ENCODE data around the gene ERCC1.
"Not testable (repeated sequence)": the region's sequence is repeated elsewhere in the genome, so short reads cannot be mapped to it uniquely, and the experiment has no call there.

Gene ERCC1

DNA sequence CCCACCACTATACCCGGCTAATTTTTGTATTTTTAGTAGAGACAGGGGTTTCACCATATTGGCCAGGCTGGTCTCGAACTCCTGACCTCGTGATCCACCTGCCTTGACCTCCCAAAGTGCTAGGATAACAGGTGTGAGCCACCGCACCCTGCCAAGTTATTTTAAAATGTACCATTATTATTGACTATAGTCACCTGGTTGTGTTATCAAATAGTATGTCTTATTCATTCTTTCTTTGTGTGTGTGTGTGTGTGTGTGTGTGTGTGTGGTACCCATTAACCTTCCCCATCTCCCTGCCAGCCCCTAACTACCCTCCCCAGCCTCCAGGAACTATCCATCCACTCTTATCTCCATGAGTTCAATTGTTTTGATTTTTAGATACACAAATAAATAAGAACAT is 13.4 kb downstream of the ERCC1 start:
- H3K4me3 Mint-ChIP-seq; H3K27me3 Mint-ChIP-seq; H3K9me3 Mint-ChIP-seq; H3K27ac Mint-ChIP-seq; intact Hi-C loops (cut with micrococcal nuclease): not testable (repeated sequence)
- Mint-ChIP-seq H3K4me1 (ENCODE audit: low read depth) (peaks cover 44% of the 10 kb centered on the region), H3K36me3 (ENCODE audit: low read depth) (peaks cover 44% of the 10 kb centered on the region)

DNA sequence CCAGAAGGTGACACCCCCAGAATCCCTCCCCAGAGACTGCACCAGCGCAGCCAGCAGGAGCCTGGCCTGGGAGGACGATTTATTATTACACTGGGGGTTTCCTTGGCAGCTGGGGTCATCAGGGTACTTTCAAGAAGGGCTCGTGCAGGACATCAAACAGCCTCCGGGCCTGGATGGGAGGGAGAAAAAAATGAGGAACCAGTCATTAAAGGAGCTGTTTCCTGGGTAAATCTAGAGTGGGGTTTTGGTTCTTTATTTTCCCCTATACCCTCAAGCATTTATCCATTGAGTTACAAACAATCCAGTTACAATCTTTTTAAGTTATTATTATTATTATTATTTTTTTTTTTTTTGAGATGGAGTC is 14.2 kb downstream of the ERCC1 start:
- Mint-ChIP-seq H3K27me3 (peaks cover 8% of the 10 kb centered on the region), H3K4me1 (ENCODE audit: low read depth) (peaks cover 52% of the 10 kb centered on the region), H3K27ac (peak overlapping the region; percentile 77), H3K4me3 (peak overlapping the region; percentile 39), H3K36me3 (ENCODE audit: low read depth) (peaks cover 38% of the 10 kb centered on the region), H3K9me3 (no peaks in the 10 kb centered on the region)
- intact Hi-C loops (cut with micrococcal nuclease), result no loop called here

DNA sequence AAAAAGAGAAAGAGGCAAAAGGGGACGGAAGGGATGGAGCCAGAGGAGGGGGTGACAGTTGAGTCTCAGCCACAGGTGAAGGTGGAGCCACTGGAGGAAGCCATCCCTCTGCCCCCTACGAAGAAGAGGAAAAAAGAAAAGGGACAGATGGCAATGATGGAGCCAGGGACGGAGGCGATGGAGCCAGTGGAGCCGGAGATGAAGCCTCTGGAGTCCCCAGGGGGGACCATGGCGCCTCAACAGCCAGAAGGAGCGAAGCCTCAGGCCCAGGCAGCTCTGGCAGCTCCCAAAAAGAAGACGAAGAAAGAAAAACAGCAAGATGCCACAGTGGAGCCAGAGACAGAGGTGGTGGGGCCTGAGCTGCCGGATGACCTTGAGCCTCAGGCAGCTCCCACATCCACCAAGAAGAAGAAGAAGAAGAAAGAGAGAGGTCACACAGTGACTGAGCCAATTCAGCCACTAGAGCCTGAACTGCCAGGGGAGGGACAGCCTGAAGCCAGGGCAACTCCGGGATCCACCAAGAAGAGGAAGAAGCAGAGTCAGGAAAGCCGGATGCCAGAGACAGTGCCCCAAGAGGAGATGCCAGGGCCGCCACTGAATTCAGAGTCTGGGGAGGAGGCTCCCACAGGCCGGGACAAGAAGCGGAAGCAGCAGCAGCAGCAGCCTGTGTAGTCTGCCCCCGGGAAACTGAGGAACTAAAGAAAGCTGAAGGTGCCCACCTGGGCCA is 14.7 kb downstream of the ERCC1 start:
- Mint-ChIP-seq H3K36me3 (ENCODE audit: low read depth) (peaks cover 32% of the 10 kb centered on the region), H3K9me3 (no peaks in the 10 kb centered on the region), H3K4me1 (ENCODE audit: low read depth) (peaks cover 57% of the 10 kb centered on the region), H3K27ac (peak overlapping the region; percentile 77), H3K27me3 (peaks cover 14% of the 10 kb centered on the region), H3K4me3 (peak overlapping the region; percentile 30)
- intact Hi-C loops (cut with micrococcal nuclease), result no loop called here

DNA sequence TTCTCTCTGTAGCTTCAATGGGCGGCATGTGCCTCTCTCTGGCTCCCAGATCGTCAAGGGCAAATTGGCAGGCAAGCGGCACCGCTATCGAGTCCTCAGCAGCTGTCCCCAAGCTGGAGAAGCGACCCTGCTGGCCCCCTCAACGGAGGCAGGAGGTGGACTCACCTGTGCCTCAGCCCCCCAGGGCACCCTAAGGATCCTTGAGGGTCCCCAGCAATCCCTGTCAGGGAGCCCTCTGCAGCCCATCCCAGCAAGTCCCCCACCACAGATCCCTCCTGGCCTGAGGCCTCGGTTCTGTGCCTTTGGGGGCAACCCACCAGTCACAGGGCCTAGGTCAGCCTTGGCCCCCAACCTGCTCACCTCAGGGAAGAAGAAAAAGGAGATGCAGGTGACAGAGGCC is 15.6 kb downstream of the ERCC1 start:
- Mint-ChIP-seq H3K27ac (peak overlapping the region; percentile 77), H3K27me3 (peaks cover 22% of the 10 kb centered on the region), H3K36me3 (ENCODE audit: low read depth) (peaks cover 23% of the 10 kb centered on the region), H3K4me3 (no peak overlapping the region), H3K4me1 (ENCODE audit: low read depth) (peaks cover 64% of the 10 kb centered on the region), H3K9me3 (no peaks in the 10 kb centered on the region)
- intact Hi-C loops (cut with micrococcal nuclease), result no loop called here

DNA sequence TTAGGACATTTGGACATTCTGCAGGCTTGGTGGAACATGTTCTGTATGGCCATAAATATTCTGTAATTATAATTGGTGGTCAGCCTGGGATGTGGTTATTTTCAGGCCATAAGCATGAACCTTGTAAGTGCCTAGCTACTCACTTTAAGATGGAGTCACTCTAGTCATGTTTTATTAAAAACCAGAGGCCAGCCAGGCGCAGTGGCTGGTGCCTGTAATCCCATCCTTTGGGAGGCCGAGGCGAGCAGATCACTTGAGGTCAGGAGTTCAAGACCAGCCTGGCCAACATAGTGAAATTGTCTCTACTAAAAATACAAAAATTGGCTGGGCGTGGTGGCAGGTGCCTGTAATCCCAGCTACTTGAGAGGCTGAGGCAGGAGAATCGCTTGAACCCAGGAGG is 16.1 kb downstream of the ERCC1 start:
- Mint-ChIP-seq H3K4me1 (ENCODE audit: low read depth) (peaks cover 67% of the 10 kb centered on the region), H3K27me3 (peaks cover 28% of the 10 kb centered on the region), H3K36me3 (ENCODE audit: low read depth) (peaks cover 18% of the 10 kb centered on the region)
- H3K9me3 Mint-ChIP-seq; H3K4me3 Mint-ChIP-seq; intact Hi-C loops (cut with micrococcal nuclease); H3K27ac Mint-ChIP-seq: not testable (repeated sequence)

DNA sequence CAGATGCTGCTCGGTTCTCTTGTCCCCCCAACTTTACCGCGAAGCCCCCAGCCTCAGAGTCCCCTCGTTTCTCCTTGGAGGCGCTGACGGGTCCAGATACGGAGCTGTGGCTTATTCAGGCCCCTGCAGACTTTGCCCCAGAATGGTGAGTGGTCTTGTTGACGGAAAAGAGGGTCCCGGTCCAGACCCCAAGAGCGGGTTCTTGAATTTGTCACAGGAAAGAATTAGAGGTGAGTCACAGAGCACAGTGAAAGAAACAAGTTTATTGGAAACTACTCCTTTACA is 16.7 kb downstream of the ERCC1 start:
- peaks cover 12% of the 10 kb centered on the region for H3K36me3 Mint-ChIP-seq (ENCODE audit: low read depth)
- H3K4me1 Mint-ChIP-seq (ENCODE audit: low read depth), result peaks cover 72% of the 10 kb centered on the region
- H3K27ac Mint-ChIP-seq, result peak overlapping the region; percentile 90
- peaks cover 32% of the 10 kb centered on the region for H3K27me3 Mint-ChIP-seq
- no peaks in the 10 kb centered on the region for H3K9me3 Mint-ChIP-seq
- peak overlapping the region; percentile 95 for H3K4me3 Mint-ChIP-seq
- intact Hi-C loops (cut with micrococcal nuclease), result no loop called here

DNA sequence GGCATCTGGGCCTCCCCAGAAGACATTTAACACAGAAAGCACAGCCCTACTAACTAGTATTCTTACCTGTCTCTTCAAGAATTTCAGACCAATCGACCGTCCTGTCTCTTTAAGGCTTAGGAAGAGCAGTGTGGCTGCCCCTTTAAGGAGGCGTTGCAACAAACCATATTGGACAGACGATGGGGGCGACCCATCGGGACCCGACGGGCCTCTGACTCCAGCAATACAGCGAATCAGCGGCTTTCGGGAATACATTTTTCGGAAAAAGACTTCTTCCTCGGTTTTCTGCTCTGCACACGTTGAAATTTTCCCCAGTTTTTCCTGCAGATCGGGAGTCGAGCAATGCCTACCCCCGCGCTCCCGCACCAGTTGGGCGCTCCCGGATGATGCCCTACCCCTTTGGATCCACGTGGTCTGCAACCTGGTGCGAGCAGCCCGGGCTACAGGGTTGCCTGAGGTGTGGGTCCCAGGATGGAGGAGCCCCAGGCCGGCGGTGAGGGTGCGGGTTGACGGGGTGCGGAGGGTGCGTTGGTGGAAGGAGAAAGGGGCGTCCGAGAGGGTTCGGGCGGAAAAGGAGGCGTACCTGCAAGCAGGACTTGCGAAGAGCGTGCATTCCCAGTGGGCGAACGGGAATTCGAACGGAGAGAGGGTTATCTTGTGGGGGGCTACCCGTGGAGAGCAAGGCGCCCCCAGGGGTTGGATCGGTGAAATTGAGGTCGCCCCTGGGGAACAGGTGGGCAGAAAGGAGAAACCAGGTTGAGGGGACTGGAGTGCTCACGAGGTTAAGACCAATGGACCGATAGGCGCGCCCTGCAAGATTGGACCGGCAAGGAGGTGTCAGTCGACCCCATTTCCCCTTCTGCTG is 17.3 kb downstream of the ERCC1 start, which contains the start of gene POLR1G:
TSS of gene POLR1G (plus strand) at position 419 of the 865 bp plus-strand sequence. CDS start at position 472, 53 bp downstream.
- Mint-ChIP-seq H3K36me3 (ENCODE audit: low read depth) (peaks cover 11% of the 10 kb centered on the region), H3K9me3 (no peaks in the 10 kb centered on the region), H3K27me3 (peaks cover 34% of the 10 kb centered on the region), H3K27ac (peak within 1 kb of the TSS; percentile 90), H3K4me3 (peak within 1 kb of the TSS; percentile 95), H3K4me1 (ENCODE audit: low read depth) (peaks cover 72% of the 10 kb centered on the region)
- intact Hi-C loops (cut with micrococcal nuclease), result loop anchor here (1.0 kb wide), 1 partner anchor 17 kb away; the partner anchor contains the start of gene ERCC1

DNA sequence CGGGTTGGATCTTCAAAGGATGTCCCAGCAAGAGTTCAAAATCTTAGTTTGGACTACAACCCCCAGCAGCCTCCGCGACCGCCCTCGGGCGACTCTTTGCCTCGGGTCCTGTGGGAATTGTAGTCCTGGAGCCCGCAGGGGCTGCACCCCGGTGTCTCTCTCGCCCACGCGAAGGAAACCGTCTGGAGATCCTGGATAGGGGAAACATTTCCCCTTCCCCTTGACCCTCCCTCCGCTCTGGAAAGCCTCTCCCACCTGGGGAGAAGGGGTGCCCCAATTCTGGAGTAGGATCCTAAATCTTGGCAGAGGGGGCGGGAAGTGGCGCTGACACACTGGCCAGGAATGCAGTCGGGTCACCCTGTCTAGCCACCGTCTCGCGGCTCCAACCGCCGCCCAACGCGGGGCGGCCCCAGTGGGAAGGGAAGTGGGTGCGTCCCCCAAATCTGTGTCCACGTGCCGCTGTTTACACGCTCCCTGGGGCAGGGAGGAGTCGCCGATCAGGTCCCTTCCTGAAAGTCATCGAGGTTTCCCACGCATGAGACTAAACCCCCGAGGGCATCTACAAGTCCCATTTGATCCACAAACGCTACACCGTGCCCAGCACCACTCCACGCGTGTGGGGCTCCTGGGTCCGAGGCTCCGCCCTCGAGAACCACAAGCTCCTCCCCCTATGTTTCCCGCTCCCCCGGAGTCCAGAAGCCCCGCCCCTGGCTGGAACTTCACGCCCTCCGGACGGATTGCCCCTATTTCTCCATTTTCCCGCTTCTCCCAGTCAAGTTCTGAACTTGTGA is 18.1 kb downstream of the ERCC1 start:
- peak overlapping the region; percentile 90 for H3K27ac Mint-ChIP-seq
- peak overlapping the region; percentile 95 for H3K4me3 Mint-ChIP-seq
- no peaks in the 10 kb centered on the region for H3K9me3 Mint-ChIP-seq
- H3K4me1 Mint-ChIP-seq (ENCODE audit: low read depth), result peaks cover 68% of the 10 kb centered on the region
- peaks cover 11% of the 10 kb centered on the region for H3K36me3 Mint-ChIP-seq (ENCODE audit: low read depth)
- intact Hi-C loops (cut with micrococcal nuclease), result loop anchor here (1.0 kb wide), 1 partner anchor 18 kb away; the partner anchor contains the start of gene ERCC1
- H3K27me3 Mint-ChIP-seq, result peaks cover 36% of the 10 kb centered on the region

DNA sequence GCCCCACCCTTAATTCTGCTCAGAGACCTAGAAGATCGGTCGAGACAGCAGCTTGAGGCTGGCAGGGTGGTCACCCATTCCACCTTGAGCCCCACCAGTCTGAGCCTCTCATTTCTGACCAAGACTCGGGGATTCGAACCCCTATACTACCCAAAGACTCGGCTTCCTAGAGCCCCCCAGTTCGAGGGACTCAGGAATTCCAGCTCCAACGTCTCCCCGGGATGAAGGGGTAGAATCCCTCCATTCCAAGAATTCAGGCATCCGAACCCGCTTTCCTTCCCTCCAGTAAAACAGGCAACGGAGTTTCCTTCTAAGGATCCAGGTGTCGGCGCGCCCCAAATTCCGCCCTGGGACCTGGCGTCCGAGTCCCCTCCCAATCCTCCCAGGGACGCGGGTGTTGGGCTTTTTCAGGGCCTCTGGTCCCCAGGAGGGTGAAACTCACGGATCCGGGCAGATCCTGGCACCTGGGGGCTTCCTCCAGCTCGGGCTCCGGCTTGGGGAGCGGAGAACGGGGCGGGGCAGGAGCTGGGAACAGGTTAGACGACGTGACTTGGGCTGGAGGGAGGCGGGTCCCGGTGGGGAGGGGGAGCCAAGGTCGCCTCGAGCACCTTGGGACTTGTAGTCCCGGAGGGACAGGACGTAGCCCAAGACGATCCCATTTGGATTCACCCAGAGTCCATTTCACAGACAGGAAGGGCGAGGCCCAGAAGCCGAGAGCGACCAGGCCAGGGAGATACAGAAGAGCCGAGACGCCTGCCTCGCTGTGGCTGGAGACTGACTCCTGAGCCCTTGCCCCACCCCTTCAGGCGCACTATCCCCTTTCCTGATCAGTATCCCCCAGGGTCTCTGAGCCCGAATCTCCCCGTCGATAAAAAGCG is 18.9 kb downstream of the ERCC1 start, which contains the start of gene PPP1R13L:
TSS of gene PPP1R13L (minus strand) at position 513 of the 878 bp plus-strand sequence. CDS start 6,751 bp downstream, outside the sequence.
- peak within 1 kb of the TSS; percentile 90 for H3K27ac Mint-ChIP-seq
- intact Hi-C loops (cut with micrococcal nuclease), result no loop called here
- no peaks in the 10 kb centered on the region for H3K9me3 Mint-ChIP-seq
- H3K36me3 Mint-ChIP-seq (ENCODE audit: low read depth), result peaks cover 11% of the 10 kb centered on the region
- peak within 1 kb of the TSS; percentile 95 for H3K4me3 Mint-ChIP-seq
- peaks cover 65% of the 10 kb centered on the region for H3K4me1 Mint-ChIP-seq (ENCODE audit: low read depth)
- H3K27me3 Mint-ChIP-seq, result peaks cover 40% of the 10 kb centered on the region

DNA sequence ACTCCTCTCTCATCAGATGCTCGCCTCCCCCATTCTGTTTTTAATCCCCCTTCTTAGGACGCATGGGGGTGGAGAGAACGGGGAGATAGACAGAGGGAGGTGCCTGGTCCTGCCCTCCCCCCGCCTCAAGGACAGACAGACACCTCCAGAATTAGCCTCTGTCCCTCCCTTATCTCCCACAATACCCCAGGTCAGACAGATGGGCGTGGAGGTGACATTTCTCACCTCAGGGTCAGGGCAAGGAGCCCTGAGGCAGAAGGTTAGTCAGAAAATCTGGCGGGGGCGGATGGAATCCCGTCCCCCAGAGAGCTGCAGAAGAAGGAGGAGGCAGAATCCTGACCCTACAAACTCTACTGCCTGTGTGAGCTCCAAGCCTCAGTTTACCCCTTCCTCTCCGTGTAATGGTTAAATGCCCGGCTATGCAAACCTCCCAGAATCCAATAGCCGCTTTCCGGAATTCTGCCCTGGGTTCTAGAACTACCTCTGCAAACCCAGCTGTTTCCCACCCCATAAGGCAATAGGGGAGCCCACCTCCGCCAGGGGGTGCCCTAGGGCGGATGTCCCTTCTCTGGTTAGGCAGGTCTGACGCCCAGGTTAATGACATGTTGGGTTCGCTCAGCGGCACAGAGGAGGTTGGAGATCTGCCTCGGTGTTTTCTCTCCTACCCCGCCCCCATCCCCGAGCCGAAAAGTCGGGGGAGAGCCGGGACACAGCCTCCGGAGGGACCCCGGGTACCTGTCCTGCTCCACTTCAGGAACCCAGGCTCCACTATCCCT is 19.7 kb downstream of the ERCC1 start:
- Mint-ChIP-seq H3K4me3 (no peak overlapping the region), H3K4me1 (ENCODE audit: low read depth) (peaks cover 57% of the 10 kb centered on the region), H3K9me3 (no peaks in the 10 kb centered on the region), H3K27ac (no peak overlapping the region), H3K27me3 (peaks cover 43% of the 10 kb centered on the region), H3K36me3 (ENCODE audit: low read depth) (peaks cover 11% of the 10 kb centered on the region)
- intact Hi-C loops (cut with micrococcal nuclease), result no loop called here

DNA sequence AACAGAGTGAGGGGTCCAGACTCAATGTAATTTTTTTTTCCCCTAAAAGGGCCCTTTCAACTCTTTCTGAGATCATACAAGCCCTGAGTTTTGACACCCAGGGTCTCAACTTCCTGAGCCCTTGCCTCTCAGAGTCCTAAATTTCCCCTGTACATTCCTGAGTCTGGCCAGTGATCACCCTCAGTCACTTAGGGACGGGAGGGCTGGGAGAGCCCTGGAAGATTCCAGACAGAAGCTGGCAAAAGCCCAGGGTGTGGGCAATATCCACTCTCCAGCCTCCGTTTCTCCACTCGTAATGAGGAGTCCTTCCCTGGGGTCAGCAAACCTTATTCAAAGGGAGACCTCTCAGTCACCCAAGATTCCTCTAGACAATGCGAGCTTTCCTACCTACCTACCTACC is 20.4 kb downstream of the ERCC1 start:
- Mint-ChIP-seq H3K4me1 (ENCODE audit: low read depth) (peaks cover 56% of the 10 kb centered on the region), H3K9me3 (no peaks in the 10 kb centered on the region), H3K4me3 (no peak overlapping the region), H3K27ac (no peak overlapping the region), H3K36me3 (ENCODE audit: low read depth) (peaks cover 11% of the 10 kb centered on the region), H3K27me3 (peaks cover 46% of the 10 kb centered on the region)
- intact Hi-C loops (cut with micrococcal nuclease), result no loop called here

DNA sequence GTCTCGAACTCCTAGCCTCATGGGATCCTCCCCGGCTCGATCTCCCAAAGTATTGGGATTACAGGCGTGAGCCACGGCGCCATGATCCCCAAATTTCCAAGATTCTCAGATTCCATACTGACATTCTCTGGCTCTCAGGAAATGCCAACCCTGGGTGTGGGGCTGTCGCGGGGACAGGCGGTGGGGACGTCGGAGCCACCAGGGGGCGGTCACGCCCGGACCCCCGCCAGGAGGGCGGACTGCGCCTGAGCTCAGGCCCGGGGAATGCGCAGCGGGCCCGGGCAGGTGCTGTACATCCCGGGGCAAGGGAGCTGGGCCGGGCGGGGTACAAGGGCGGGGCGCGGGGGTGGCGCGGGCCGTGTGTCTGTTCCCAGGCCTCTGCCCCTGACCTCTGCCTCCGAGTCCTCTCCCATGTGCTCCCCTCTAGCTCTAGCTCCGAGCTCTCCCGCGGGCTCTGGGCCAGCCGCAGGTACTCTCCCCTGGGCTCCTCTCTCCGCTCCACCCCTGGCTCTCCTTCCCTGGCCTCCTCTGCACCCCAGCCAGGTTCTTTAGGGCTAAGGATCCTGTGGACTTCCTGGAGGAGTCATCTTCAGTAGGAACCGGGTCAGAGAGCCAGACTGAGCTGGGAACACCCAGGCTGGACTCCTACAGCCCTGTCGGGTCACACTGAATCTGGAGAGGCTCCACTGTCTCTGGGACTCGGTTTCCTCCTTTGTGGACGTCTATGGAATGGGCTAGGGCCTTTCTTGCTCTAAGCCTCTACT is 21.2 kb downstream of the ERCC1 start:
- H3K4me1 Mint-ChIP-seq (ENCODE audit: low read depth), result peaks cover 50% of the 10 kb centered on the region
- peaks cover 54% of the 10 kb centered on the region for H3K27me3 Mint-ChIP-seq
- peaks cover 11% of the 10 kb centered on the region for H3K36me3 Mint-ChIP-seq (ENCODE audit: low read depth)
- no peak overlapping the region for H3K4me3 Mint-ChIP-seq
- H3K27ac Mint-ChIP-seq, result no peak overlapping the region
- H3K9me3 Mint-ChIP-seq, result no peaks in the 10 kb centered on the region
- intact Hi-C loops (cut with micrococcal nuclease), result no loop called here

Data from dendritic cell treated with granulocyte-macrophage colony-stimulating factor and Interleukin-4, amounts not matched to agents 40 ng/mL and 50 ng/mL, for 4 days (primary cell).